Central memory CD4-positive, alpha-beta T cell (primary cell): ENCODE data around the gene PTPA.
"Not testable (repeated sequence)": the region's sequence is repeated elsewhere in the genome, so short reads cannot be mapped to it uniquely, and the experiment has no call there.

Source experiments
- DNase-seq: peaks from one replicate; pipeline ENCODE4 v3.0.0; 2022

The PTPA gene

GRCh38 chr9:129109952-129110739 lies 1.1 kb upstream of the PTPA start:
- DNase-seq: no peak

- no peak for DNase-seq
These were observed 425 bp downstream of the PTPA start for GRCh38 chr9:129111528-129112151.

- not testable (repeated sequence) for DNase-seq
These were observed 1.3 kb downstream of the PTPA start for GRCh38 chr9:129112526-129112925.

GRCh38 chr9:129113645-129114304 lies 2.6 kb downstream of the PTPA start:
- DNase-seq: no peak

GRCh38 chr9:129118799-129119198 lies 7.6 kb downstream of the PTPA start:
- DNase-seq: no peak

- DNase-seq: no peak
These were observed 10.3 kb downstream of the PTPA start for GRCh38 chr9:129121483-129121882.

- no peak for DNase-seq
These were observed 10.9 kb downstream of the PTPA start for GRCh38 chr9:129122133-129122532.

GRCh38 chr9:129122976-129123375 lies 11.8 kb downstream of the PTPA start:
- not testable (repeated sequence) for DNase-seq

GRCh38 chr9:129124506-129125069 lies 13.4 kb downstream of the PTPA start:
- DNase-seq: no peak

GRCh38 chr9:129125478-129125877 lies 14.3 kb downstream of the PTPA start:
- no peak for DNase-seq

GRCh38 chr9:129126749-129127618 lies 15.8 kb downstream of the PTPA start:
- DNase-seq: no peak

GRCh38 chr9:129128689-129129088 lies 17.5 kb downstream of the PTPA start:
- no peak for DNase-seq

GRCh38 chr9:129130271-129130670 lies 19.1 kb downstream of the PTPA start:
- DNase-seq: not testable (repeated sequence)

- DNase-seq: no peak
These were observed 19.6 kb downstream of the PTPA start for GRCh38 chr9:129130791-129131190.

GRCh38 chr9:129131300-129132145 lies 20.3 kb downstream of the PTPA start:
- peak; percentile 77 for DNase-seq

GRCh38 chr9:129133082-129133481 lies 21.9 kb downstream of the PTPA start:
- no peak for DNase-seq

GRCh38 chr9:129135476-129135875 lies 24.3 kb downstream of the PTPA start:
- DNase-seq: no peak

- DNase-seq: no peak
These were observed 25.3 kb downstream of the PTPA start for GRCh38 chr9:129136446-129137035.

- no peak for DNase-seq
These were observed 26.3 kb downstream of the PTPA start for GRCh38 chr9:129137292-129138143.

GRCh38 chr9:129138144-129138462 lies 26.9 kb downstream of the PTPA start:
- DNase-seq: no peak
